Tibial artery (tissue), 4 donors: ENCODE data around the gene SLC12A8.
"Not testable (repeated sequence)": the region's sequence is repeated elsewhere in the genome, so short reads cannot be mapped to it uniquely, and the experiment has no call there.

Experiments used
- DNase-seq, 2 donors: peaks; one replicate each; pipeline ENCODE4 v3.0.0-alpha.2; 2019
- H3K27ac ChIP-seq, 2 donors: fragments of 200-600 bp; sonication (generic) in 1 of 2; 1 replicate in 1 of 2; 2 replicates in 1 of 2; pipeline ENCODE4 v1.5.1; 2018 to 2019; ENCODE audit warnings: mild to moderate bottlenecking in 1 of 2
- H3K27me3 ChIP-seq, 2 donors: fragments of 200-600 bp; sonication (generic) in 1 of 2; one replicate each; pipeline versions ENCODE4 v1.5.1 to v1.6.0; 2016 to 2019
- H3K36me3 ChIP-seq, 3 donors: fragments of 200-600 bp; sonication (generic) in 2 of 3; one replicate each; pipeline ENCODE4 v1.5.1; 2016 to 2019; ENCODE audit warnings: mild to moderate bottlenecking in 2 of 3
- H3K4me1 ChIP-seq, 4 donors: fragments of 200-600 bp; sonication (generic) in 2 of 4; 1 replicate in 3 of 4; 2 replicates in 1 of 4; pipeline ENCODE4 v1.5.1; 2016 to 2019
- H3K4me3 ChIP-seq, 2 donors: fragments of 200-600 bp; sonication (generic) in 1 of 2; 1 replicate in 1 of 2; 2 replicates in 1 of 2; pipeline ENCODE4 v1.5.1; 2018 to 2019; ENCODE audit warnings: mild to moderate bottlenecking in 2 of 2
- H3K9me3 ChIP-seq, 3 donors: fragments of 200-600 bp; sonication (generic) in 1 of 3; one replicate each; pipeline ENCODE4 v1.5.1; 2016 to 2019
- CTCF ChIP-seq, 2 experiments: fragments of 200-600 bp in 1 of 2; fragments of 450-650 bp in 1 of 2; IDR thresholded peaks; one replicate each; pipeline ENCODE4 v1.5.1; 2017 to 2019; ENCODE audit warnings: antibody characterized with exemption in 2 of 2, mild to moderate bottlenecking in 1 of 2, moderate library complexity in 1 of 2
- intact Hi-C: fragments of 100-400 bp; cut with DNase I; formaldehyde crosslinking; loops from one replicate; pipeline ENCODE4 v1.15.0; 2023; ENCODE audit warnings: low total_unique reads

The SLC12A8 gene

GRCh38 chr3:125087768-125088391, 124.7 kb downstream of the SLC12A8 start:
- intact Hi-C loops, result no loop called here
- no peaks in the 10 kb centered on the region for H3K4me1 ChIP-seq
- no peak for TF ChIP-seq CTCF (IDR thresholded peaks at IDR 0.05)
- DNase-seq, result no peak
- no peaks in the 10 kb centered on the region for H3K9me3 ChIP-seq
- H3K36me3 ChIP-seq, result no peaks in the 10 kb centered on the region
- H3K4me3 ChIP-seq, result no peak overlapping the region
- no peaks in the 10 kb centered on the region for H3K27me3 ChIP-seq
- no peak overlapping the region for H3K27ac ChIP-seq

GRCh38 chr3:125085166-125085565, 127.4 kb downstream of the SLC12A8 start:
- H3K4me3 ChIP-seq, result no peak overlapping the region
- no peaks in the 10 kb centered on the region for H3K4me1 ChIP-seq
- intact Hi-C loops, result no loop called here
- no peak for DNase-seq
- H3K36me3 ChIP-seq, result no peaks in the 10 kb centered on the region
- no peaks in the 10 kb centered on the region for H3K9me3 ChIP-seq
- TF ChIP-seq CTCF (IDR thresholded peaks at IDR 0.05), result no peak
- H3K27ac ChIP-seq, result no peak overlapping the region
- H3K27me3 ChIP-seq, result no peaks in the 10 kb centered on the region

- no peak for DNase-seq
- Histone ChIP-seq H3K27me3 (no peaks in the 10 kb centered on the region), H3K9me3 (no peaks in the 10 kb centered on the region), H3K27ac (no peak overlapping the region), H3K36me3 (no peaks in the 10 kb centered on the region), H3K4me3 (no peak overlapping the region), H3K4me1 (no peaks in the 10 kb centered on the region)
- TF ChIP-seq CTCF (IDR thresholded peaks at IDR 0.05), result no peak
- intact Hi-C loops, result no loop called here
These were observed 128.8 kb downstream of the SLC12A8 start for GRCh38 chr3:125083776-125084175.

GRCh38 chr3:125082339-125082738, 130.2 kb downstream of the SLC12A8 start:
- H3K36me3 ChIP-seq, H3K4me3 ChIP-seq, H3K27me3 ChIP-seq, H3K27ac ChIP-seq, H3K9me3 ChIP-seq, intact Hi-C loops, DNase-seq, H3K4me1 ChIP-seq: not testable (repeated sequence)

- H3K4me3 ChIP-seq, result no peak overlapping the region
- DNase-seq, result no peak
- no peaks in the 10 kb centered on the region for H3K27me3 ChIP-seq
- H3K4me1 ChIP-seq, result no peaks in the 10 kb centered on the region
- H3K36me3 ChIP-seq, result no peaks in the 10 kb centered on the region
- intact Hi-C loops, result no loop called here
- TF ChIP-seq CTCF (IDR thresholded peaks at IDR 0.05), result no peak
- H3K9me3 ChIP-seq, result no peaks in the 10 kb centered on the region
- H3K27ac ChIP-seq, result no peak overlapping the region
These were observed 132.5 kb downstream of the SLC12A8 start for GRCh38 chr3:125080077-125080476.

GRCh38 chr3:125079675-125080045, 132.9 kb downstream of the SLC12A8 start:
- H3K36me3 ChIP-seq, result no peaks in the 10 kb centered on the region
- no peak overlapping the region for H3K4me3 ChIP-seq
- no peaks in the 10 kb centered on the region for H3K4me1 ChIP-seq
- intact Hi-C loops, result no loop called here
- no peak for TF ChIP-seq CTCF (IDR thresholded peaks at IDR 0.05)
- no peak overlapping the region for H3K27ac ChIP-seq
- no peak for DNase-seq
- no peaks in the 10 kb centered on the region for H3K9me3 ChIP-seq
- H3K27me3 ChIP-seq, result no peaks in the 10 kb centered on the region
